Heart left ventricle (tissue), 13 donors: ENCODE measurements around the gene DHX16.

Experiments
- POLR2A ChIP-seq, 2 donors: fragments of 450-650 bp; IDR thresholded peaks; one replicate each; pipeline ENCODE4 v1.6.1; 2017; ENCODE audit warnings: antibody characterized with exemption in 2 of 2, mild to moderate bottlenecking in 2 of 2, moderate library complexity in 2 of 2
- TF ChIP-seq, protein P1 (sequence below), 12 donors: fragments of 200-600 bp; sonication (generic) in 4 of 12; IDR thresholded peaks; one replicate each; pipeline versions ENCODE4 v1.5.0 to v1.8.0; 2018 to 2022; ENCODE audit warnings: antibody characterized with exemption in 12 of 12, mild to moderate bottlenecking in 5 of 12
- donor health status: ischemic (EF 13 %, LVEDD 7.1; RV severe dilation, severe dysfunction).
- donor health status: DM: no; HTN: yes; CAD: no.
- donor health status: DM: no; HTN: no; CAD: no.
- donor health status: ischemic (EF 25% LVEDD 6.9; RV normal size, moderate dysfunction).
- donor health status: ischemic (EF 25% LVEDD 5.7; RV mildly dilated, moderate dysfunction).
- donor health status: ischemic (EF 35%, LVEDD 5.7; RV mildly dilated, moderate dysfunction).
- donor health status: nonischemic (EF 11% LVEDD 7.7; RV severe dilation, severe dysfunction).
- donor health status: DM: yes; HTN: yes; CAD: no.
- donor health status: PGD.
- donor health status: ischemic (EF 29% LVEDD 5.4; RV normal size, mild dysfunction).
- donor health status: nonischemic (EF 23%, LVEDD 6.1; RV moderate dilation, normal function).

DNA sequence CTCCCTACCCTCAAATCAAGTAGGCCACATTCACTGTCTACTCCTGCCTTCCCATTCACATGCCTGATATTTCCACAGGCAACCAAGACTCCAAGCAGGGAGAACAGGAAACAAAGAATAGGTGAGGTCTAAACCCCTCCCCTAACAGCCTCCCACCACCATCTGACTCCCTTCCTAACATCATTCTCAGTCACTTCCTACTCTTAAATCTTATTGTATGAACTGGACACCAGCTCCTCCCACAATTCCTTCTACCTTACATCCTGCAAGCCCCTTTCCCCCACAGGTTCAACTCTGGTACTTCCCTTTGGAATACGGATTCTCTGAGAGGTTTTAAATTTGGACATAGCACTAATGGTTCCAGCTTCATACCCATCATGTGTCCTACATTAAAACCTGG lies 26.8 kb downstream of the DHX16 start:
- TF ChIP-seq, protein P1, sequence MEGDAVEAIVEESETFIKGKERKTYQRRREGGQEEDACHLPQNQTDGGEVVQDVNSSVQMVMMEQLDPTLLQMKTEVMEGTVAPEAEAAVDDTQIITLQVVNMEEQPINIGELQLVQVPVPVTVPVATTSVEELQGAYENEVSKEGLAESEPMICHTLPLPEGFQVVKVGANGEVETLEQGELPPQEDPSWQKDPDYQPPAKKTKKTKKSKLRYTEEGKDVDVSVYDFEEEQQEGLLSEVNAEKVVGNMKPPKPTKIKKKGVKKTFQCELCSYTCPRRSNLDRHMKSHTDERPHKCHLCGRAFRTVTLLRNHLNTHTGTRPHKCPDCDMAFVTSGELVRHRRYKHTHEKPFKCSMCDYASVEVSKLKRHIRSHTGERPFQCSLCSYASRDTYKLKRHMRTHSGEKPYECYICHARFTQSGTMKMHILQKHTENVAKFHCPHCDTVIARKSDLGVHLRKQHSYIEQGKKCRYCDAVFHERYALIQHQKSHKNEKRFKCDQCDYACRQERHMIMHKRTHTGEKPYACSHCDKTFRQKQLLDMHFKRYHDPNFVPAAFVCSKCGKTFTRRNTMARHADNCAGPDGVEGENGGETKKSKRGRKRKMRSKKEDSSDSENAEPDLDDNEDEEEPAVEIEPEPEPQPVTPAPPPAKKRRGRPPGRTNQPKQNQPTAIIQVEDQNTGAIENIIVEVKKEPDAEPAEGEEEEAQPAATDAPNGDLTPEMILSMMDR (IDR thresholded peaks at IDR 0.05): no peak
- TF ChIP-seq POLR2A (IDR thresholded peaks at IDR 0.05): no peak
